GM18870 (cell line): Measurements from ENCODE around the gene BBS1.
"Not testable (repeated sequence)": the region's sequence is repeated elsewhere in the genome, so short reads cannot be mapped to it uniquely, and the experiment has no call there.

ENCODE experiments used
- ATAC-seq: cut with Tn5 transposase; IDR thresholded peaks from one replicate; pipeline ENCODE4 v1.9.1; 2021; ENCODE audit warnings: moderate library complexity; ENCODE audit not compliant: unreplicated experiment

The BBS1 gene

DNA sequence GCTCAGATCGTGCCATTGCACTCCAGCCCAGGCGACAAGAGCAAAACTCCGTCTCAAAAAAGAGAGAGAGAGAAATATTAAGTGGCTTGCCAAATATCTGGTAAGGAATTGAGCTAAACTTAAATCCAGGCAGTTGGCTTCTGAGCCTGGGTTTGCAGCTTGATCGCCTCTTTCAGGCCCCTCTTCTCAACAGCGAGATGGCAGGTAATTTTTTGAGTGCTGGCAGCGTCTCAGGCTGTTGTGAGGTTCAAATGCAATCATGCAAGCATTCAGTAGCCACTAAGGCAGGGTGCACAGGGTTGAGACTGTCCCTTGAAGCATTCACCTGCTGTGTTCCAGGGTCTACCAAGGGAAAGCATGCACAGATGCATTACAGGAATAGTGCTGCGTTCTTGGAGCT is 58.6 kb downstream of the BBS1 start:
- ATAC-seq = no peak

DNA sequence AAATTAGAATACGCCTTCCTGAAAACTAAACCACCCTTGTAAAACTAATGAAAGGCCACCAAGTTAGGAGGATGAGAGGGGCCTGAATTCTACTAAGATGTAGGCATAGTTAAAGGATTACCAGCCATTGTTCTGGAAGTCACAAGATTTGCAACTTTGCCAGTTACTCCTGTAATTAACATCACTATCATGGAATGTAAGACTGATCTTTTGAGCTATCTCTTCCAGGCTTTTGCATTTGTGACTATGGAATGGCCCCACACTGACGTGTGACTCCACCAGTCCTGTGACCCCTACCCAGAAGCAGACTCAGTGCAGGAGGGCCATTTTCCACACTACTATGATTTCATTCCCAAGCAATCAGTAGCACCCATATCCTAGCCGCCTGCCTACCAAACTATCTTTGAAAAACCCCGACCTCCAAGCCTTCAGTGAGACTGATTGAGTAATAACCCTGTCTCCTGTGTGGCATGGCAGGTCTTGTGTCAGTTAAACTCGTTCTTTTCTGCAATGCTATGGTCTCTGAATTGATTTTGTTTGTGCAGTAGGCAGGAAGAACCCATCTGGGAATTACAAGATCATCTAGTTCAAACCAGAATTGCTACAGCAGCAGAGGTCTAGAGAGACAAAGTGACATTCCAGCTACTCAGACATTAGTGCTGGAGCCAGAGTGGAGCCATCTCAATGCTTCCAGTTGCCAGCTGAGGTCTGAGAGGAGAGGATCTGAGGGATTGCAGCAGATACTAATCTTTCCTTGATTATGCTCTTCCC is 59.8 kb downstream of the BBS1 start:
- ATAC-seq = no peak

DNA sequence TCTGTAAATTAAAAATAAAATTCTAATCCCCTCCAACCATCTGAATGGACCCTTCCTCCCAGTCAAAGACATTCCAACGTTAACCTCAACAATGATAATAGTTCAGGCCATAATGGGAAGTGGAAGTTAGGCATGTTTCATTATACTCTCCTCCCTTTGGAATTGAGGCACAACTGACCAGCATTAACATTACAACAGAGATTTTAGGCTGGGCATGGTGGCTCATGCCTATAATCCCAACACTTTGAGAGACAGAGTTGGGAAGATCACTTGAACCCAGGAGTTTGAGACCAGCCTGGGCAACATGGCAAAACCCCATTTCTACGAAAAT is 60.4 kb downstream of the BBS1 start:
- no peak for ATAC-seq

DNA sequence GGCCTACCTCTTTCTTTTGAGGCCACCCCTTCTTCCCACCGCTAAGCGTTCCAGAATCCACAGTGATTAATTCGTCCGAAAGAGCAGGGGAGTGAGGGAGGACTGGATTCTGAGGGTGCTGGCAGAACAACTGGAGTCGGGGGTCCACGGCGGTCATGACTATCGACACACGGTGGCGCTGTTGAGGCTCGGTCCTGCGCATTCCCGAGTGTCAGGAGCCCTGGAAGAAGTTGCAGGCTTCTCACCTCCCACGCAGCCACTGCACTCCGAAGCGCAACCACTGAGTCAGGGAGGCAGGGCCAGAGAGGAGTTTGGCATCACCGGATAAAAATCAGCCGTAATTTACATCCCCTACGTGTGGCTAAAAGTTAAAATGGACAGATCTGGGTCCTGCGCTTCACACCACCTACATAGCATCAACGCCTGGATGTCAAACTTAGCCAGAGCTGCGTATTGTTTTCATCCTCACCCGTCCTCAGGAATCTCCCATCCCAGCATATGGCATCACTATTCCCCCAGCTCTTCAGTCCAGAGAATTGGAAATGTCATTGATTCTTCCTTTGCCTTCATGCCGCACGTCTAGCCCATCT is 68.7 kb downstream of the BBS1 start:
- no peak for ATAC-seq

DNA sequence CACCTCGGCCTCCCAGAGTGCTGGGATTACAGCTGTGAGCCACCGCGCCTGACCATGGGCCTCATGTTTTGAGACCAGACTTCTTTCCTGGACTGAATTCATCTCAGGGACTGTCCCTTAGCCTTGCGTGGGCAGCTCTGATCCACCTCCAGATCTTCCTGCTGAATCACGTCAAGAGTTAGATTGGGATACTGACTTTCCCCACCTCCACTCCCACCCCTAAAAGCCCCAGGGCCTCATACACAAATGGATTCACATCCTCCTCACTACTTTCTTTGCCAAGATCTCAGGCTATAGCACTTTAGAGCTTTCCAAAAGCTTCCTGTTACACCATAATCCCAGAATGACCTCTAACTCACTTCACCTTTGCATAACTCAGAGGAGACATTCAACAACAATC is 70.4 kb downstream of the BBS1 start:
- no peak for ATAC-seq

DNA sequence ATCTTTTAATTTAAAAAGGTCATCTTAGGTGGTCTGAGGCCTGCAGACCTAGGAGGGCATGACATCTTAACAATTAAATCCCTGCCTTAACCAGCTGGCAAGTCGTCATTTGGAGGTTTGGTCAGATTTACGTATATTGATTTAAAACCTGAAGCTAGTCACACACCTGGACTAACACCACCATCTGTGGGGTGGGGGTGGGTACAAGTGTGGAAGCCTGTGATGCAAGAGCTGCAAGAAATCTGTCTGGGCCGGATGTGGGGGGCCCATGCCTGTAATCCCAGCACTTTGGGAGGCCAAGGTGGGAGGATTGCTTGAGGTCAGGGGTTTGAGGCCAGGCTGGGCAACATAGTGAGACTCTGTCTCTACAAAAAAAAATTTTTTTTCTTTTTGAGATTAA is 70.8 kb downstream of the BBS1 start:
- ATAC-seq = no peak

DNA sequence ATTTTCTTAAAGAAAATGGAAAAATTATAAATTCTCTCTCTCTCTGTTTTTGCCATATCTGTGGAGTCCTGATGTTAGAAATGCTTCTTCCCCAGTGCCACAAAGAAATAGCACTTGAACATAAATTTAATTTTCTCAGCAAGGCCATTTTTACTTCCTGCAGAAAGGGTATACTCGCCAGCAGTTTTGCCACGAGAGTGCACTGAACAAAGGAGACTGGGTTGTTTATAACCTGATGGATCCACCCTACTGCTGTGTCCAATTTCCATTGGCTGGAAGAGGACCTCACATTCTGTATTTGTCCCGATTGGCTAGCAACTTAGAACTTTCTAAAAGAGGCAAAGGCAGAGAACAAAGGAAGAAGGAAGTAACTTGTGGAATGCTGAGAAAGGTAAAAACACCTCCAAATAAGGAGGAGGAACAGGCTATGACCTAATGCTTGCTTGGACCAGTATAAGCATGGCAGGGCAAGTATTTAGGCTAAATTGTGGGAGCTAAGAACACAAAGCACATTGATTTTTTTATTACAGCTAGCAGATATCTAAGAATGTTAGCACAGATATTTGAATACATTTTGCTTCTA is 72.2 kb downstream of the BBS1 start:
- not testable (repeated sequence) for ATAC-seq
